ENCODE measurements around the gene CCN6. TPM values are rescaled to one million over a fixed set of nuclear protein-coding genes. Genes with fewer than 3 reads are reported as not detected.

Gene CCN6
- total and polyA plus RNA-seq, 4 experiments from 2014 or later: 0.09 TPM; not detected in 3

DNA sequence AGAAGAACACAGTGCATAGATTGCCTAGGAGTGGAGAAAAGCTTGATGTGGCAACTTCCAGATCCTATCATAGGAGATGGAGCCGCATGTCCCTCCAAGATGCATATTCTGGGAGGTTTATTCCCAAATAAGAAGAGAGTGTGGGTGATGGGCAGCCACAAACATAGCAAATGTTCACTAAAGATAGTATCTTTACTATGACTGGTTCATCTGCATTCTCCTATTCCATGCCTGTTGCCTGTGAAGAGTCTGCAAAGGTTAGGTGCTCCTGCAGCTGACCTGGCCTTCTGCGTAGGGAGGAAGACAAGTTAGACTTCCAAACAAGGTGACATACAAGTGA, 14.5 kb upstream of the CCN6 start:
- Histone ChIP-seq H3K9me3 (ENCODE audit: control insufficient read depth in 1 of 2, low read length in 2 of 2) (no peaks in the 10 kb centered on the region), H3K27me3 (ENCODE audit: insufficient read depth, low read length) (no peaks in the 10 kb centered on the region), H3K36me3 (ENCODE audit: insufficient read depth, low read length) (no peaks in the 10 kb centered on the region), H3K4me3 (ENCODE audit: low read length in 2 of 2) (no peak overlapping the region), H3K27ac (ENCODE audit: low read depth, low read length) (no peak overlapping the region), H3K4me1 (ENCODE audit: insufficient read depth, low read length) (peaks cover 33% of the 10 kb centered on the region)
- ChIA-PET POLR2A (ENCODE audit: partially characterized antibody) (interaction anchor here (1.3 to 2.0 kb wide), 4 partner anchors 12 to 29 kb away, joined by 3 to 10 read pairs (median 6); no protein-coding TSS in a partner anchor), CTCF (ENCODE audit: partially characterized antibody) (interaction anchor here (1.6 to 12.6 kb wide), 4 partner anchors 12 to 330 kb away, joined by 4 to 619 read pairs (median 110); no protein-coding TSS in a partner anchor)
- Mint-ChIP-seq H3K36me3 (peaks cover 0 to 5% of the 10 kb centered on the region in 2 donors), H3K27ac (peak overlapping the region in 1 of 7 donors; percentile 79), H3K4me1 (peaks cover 27 to 52% (median 43%) of the 10 kb centered on the region in 4 donors), H3K9me3 (no peaks in the 10 kb centered on the region), H3K4me3 (no peak overlapping the region), H3K27me3 (no peaks in the 10 kb centered on the region)
- no peak for DNase-seq
- intact Hi-C loops (cut with micrococcal nuclease): no loop called here

DNA sequence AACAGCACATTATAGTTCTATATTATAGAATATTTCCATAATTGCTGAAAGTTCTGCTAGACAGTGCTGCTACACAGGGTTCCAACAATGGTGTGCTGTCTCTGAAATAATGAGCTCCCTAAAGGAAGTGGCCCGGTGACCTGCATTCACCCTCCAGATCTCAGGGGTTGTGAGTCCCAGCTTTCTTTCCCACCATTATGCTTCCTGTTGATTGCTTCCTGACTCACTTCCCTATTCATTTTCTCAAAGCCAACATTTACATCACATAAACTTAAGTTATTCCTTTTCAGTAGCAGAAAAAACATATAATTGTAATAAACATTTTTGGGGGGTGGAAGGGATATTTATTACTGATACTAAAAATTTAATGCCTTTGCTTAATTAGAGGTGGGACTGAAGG, 12.9 kb upstream of the CCN6 start:
- H3K27ac ChIP-seq (ENCODE audit: low read depth, low read length): no peak overlapping the region
- H3K27me3 ChIP-seq (ENCODE audit: insufficient read depth, low read length): no peaks in the 10 kb centered on the region
- CTCF ChIA-PET (ENCODE audit: partially characterized antibody): interaction anchor here (0.7 to 12.6 kb wide), 11 partner anchors 9 to 782 kb away, joined by 3 to 619 read pairs (median 12); a partner anchor contains a TSS
- Mint-ChIP-seq H3K27me3 (no peaks in the 10 kb centered on the region), H3K27ac (peak overlapping the region in 4 of 7 donors; percentile 0 to 68 (median 34)), H3K36me3 (peaks cover 0 to 5% of the 10 kb centered on the region in 2 donors), H3K4me1 (peaks cover 17 to 39% (median 31%) of the 10 kb centered on the region in 4 donors), H3K9me3 (no peaks in the 10 kb centered on the region), H3K4me3 (no peak overlapping the region)
- H3K36me3 ChIP-seq (ENCODE audit: insufficient read depth, low read length): no peaks in the 10 kb centered on the region
- peaks cover 18% of the 10 kb centered on the region for H3K4me1 ChIP-seq (ENCODE audit: insufficient read depth, low read length)
- intact Hi-C loops (cut with micrococcal nuclease): loop anchor here (5.0 kb wide), 1 partner anchor 679 kb away; no protein-coding TSS in a partner anchor
- no peaks in the 10 kb centered on the region for H3K9me3 ChIP-seq (ENCODE audit: control insufficient read depth in 1 of 2, low read length in 2 of 2)
- no peak for DNase-seq
- POLR2A ChIA-PET (ENCODE audit: partially characterized antibody): interaction anchor here (0.8 to 5.3 kb wide), 8 partner anchors 14 to 331 kb away, joined by 3 to 58 read pairs (median 6); no protein-coding TSS in a partner anchor
- H3K4me3 ChIP-seq (ENCODE audit: low read length in 2 of 2): no peak overlapping the region

DNA sequence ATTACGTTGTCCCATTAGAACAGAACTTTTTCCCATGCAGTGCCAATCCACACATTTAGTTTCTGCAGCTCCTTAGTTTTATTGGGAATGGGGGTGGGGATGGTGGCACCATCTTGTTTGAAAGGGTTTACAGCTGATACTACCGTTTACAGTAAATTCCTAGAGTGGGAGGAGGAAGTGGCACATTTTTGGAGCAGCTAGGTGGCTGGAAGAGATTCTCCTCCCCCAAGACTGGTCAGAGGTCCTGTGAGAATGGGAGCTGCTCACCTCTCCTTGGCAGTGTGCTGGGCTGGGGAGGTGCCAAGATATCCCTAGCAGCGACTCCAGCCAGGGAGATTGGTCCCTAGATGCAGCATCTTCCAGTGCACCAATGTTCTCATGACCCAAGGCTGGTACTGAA, 12.4 kb upstream of the CCN6 start:
- Histone ChIP-seq H3K4me1 (ENCODE audit: insufficient read depth, low read length) (peaks cover 13% of the 10 kb centered on the region), H3K27me3 (ENCODE audit: insufficient read depth, low read length) (no peaks in the 10 kb centered on the region), H3K36me3 (ENCODE audit: insufficient read depth, low read length) (no peaks in the 10 kb centered on the region), H3K4me3 (ENCODE audit: low read length in 2 of 2) (no peak overlapping the region), H3K27ac (ENCODE audit: low read depth, low read length) (no peak overlapping the region), H3K9me3 (ENCODE audit: control insufficient read depth in 1 of 2, low read length in 2 of 2) (no peaks in the 10 kb centered on the region)
- peaks cover 14 to 35% (median 26%) of the 10 kb centered on the region in 4 donors for H3K4me1 Mint-ChIP-seq
- ChIA-PET POLR2A (ENCODE audit: partially characterized antibody) (interaction anchor here (0.5 to 5.3 kb wide), 9 partner anchors 14 to 289 kb away, joined by 3 to 58 read pairs (median 7); no protein-coding TSS in a partner anchor), CTCF (ENCODE audit: partially characterized antibody) (interaction anchor here (0.6 to 12.6 kb wide), 17 partner anchors 9 to 782 kb away, joined by 3 to 619 read pairs (median 6); partner anchors contain the start of genes FYN and TRAF3IP2)
- peak overlapping the region; percentile 96 to 100 (median 99) for H3K27ac Mint-ChIP-seq
- no peaks in the 10 kb centered on the region for H3K9me3 Mint-ChIP-seq
- DNase-seq: no peak
- intact Hi-C loops (cut with micrococcal nuclease): loop anchor here (5.0 kb wide), 1 partner anchor 679 kb away; no protein-coding TSS in a partner anchor
- H3K4me3 Mint-ChIP-seq: peak overlapping the region in 1 of 8 donors; percentile 41
- no peaks in the 10 kb centered on the region for H3K27me3 Mint-ChIP-seq
- H3K36me3 Mint-ChIP-seq: peaks cover 0 to 5% of the 10 kb centered on the region in 2 donors

DNA sequence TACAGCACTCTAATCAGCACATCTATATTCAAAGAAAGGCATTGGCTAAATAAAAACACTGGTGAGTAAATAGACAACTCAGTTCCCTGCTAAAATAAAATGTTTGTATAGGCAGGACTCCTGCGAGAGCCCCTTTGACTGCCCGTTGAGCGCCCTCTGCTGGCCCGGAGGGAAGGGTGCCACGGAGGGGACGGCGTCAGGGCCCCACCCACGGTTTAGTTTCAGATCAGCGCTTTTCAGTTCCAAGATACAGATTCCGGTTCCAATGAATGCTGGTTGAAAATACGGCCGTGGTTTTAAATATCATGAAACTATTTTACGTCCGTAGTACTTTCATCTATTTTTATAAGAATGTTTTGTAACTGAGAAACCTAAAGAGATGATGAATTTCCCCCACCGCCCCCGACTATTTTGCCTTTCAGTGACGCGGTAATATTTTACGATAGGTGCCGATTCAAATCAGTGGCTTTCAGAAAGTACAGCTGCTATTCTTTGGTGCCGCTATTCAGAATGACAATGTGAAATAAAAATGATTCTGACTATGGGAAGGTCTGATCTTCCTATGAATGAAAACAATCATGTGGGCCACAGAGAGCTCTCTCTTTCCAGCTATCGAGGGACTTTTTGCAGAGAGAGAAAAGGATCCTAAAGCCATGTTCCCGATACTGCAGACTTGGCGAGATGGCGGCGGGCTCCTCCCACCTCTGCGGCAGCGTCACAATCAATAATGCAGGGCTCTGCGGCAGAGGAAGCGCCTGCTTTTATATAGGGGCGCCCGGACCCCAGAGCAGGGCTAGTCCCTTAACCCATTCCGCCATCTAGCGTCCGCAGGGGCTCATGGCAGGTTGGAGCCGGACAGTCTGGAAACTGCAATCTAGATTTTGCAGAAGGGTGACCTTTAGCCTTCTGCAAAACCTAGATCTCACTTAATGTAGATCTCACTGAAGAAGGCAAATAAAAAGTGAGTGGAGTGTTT, 10.6 kb upstream of the CCN6 start:
- no peaks in the 10 kb centered on the region for H3K9me3 Mint-ChIP-seq
- no peaks in the 10 kb centered on the region for H3K36me3 ChIP-seq (ENCODE audit: insufficient read depth, low read length)
- no peaks in the 10 kb centered on the region for H3K27me3 ChIP-seq (ENCODE audit: insufficient read depth, low read length)
- H3K27ac Mint-ChIP-seq: peak overlapping the region; percentile 96 to 100 (median 99)
- H3K36me3 Mint-ChIP-seq: peaks cover 0 to 5% of the 10 kb centered on the region in 2 donors
- H3K27me3 Mint-ChIP-seq: no peaks in the 10 kb centered on the region
- H3K4me3 ChIP-seq (ENCODE audit: low read length in 2 of 2): peak overlapping the region; percentile 96 to 99
- H3K27ac ChIP-seq (ENCODE audit: low read depth, low read length): peak overlapping the region; percentile 96
- H3K4me3 Mint-ChIP-seq: peak overlapping the region; percentile 90 to 99 (median 96)
- peak; percentile 88 to 95 (median 89) for DNase-seq
- peaks cover 9% of the 10 kb centered on the region for H3K4me1 ChIP-seq (ENCODE audit: insufficient read depth, low read length)
- H3K9me3 ChIP-seq (ENCODE audit: control insufficient read depth in 1 of 2, low read length in 2 of 2): no peaks in the 10 kb centered on the region
- ChIA-PET POLR2A (ENCODE audit: partially characterized antibody) (interaction anchor here (0.6 to 5.3 kb wide), 17 partner anchors 10 to 784 kb away, joined by 3 to 58 read pairs (median 4); partner anchors contain the start of genes FAM229B, FYN and TUBE1), CTCF (ENCODE audit: partially characterized antibody) (interaction anchor here (0.6 to 12.6 kb wide), 67 partner anchors 8 to 1370 kb away, joined by 3 to 619 read pairs (median 4); partner anchors contain the start of genes CCN6, FAM229B, TRAF3IP2 and TUBE1)
- H3K4me1 Mint-ChIP-seq: peaks cover 12 to 35% (median 20%) of the 10 kb centered on the region in 4 donors
- intact Hi-C loops (cut with micrococcal nuclease): loop anchor here (1.0 to 5.0 kb wide), 13 partner anchors 15 to 1032 kb away; partner anchors contain the start of genes FYN and TRAF3IP2

DNA sequence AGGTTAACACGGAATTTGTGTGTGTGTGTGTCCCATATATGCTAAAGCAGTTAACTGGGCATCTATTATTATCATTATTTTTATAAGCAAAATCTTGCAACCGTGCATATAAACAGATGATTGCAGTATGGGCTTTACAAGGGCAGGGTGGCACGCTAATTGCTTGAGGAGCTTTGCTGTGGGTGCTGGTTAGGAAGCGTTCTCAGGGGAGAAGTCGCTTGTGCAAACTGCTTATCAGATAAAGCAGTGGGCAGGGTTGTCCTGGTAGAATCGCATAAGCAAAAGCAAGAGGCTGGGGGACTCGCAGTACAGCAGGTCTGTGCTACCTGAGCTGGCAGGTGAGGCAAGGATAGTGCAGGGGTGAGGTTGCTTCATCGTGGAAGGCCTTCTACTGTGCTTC, 9.7 kb upstream of the CCN6 start:
- H3K36me3 ChIP-seq (ENCODE audit: insufficient read depth, low read length): no peaks in the 10 kb centered on the region
- no peaks in the 10 kb centered on the region for H3K27me3 Mint-ChIP-seq
- DNase-seq: no peak
- H3K4me3 ChIP-seq (ENCODE audit: low read length in 2 of 2): no peak overlapping the region
- intact Hi-C loops (cut with micrococcal nuclease): loop anchor here (5.0 kb wide), 1 partner anchor 682 kb away; no protein-coding TSS in a partner anchor
- H3K9me3 ChIP-seq (ENCODE audit: control insufficient read depth in 1 of 2, low read length in 2 of 2): no peaks in the 10 kb centered on the region
- ChIA-PET CTCF (ENCODE audit: partially characterized antibody) (interaction anchor here (0.7 to 12.6 kb wide), 16 partner anchors 9 to 831 kb away, joined by 3 to 619 read pairs (median 4); a partner anchor contains a TSS), POLR2A (ENCODE audit: partially characterized antibody) (interaction anchor here (1.2 to 5.3 kb wide), 6 partner anchors 17 to 785 kb away, joined by 3 to 58 read pairs (median 24); a partner anchor contains a TSS)
- peaks cover 12 to 35% (median 19%) of the 10 kb centered on the region in 4 donors for H3K4me1 Mint-ChIP-seq
- H3K4me3 Mint-ChIP-seq: peak overlapping the region in 4 of 8 donors; percentile 1 to 99 (median 52)
- H3K9me3 Mint-ChIP-seq: no peaks in the 10 kb centered on the region
- peak overlapping the region; percentile 96 to 100 (median 99) for H3K27ac Mint-ChIP-seq
- H3K27me3 ChIP-seq (ENCODE audit: insufficient read depth, low read length): no peaks in the 10 kb centered on the region
- peaks cover 9% of the 10 kb centered on the region for H3K4me1 ChIP-seq (ENCODE audit: insufficient read depth, low read length)
- no peak overlapping the region for H3K27ac ChIP-seq (ENCODE audit: low read depth, low read length)
- peaks cover 0 to 5% of the 10 kb centered on the region in 2 donors for H3K36me3 Mint-ChIP-seq

DNA sequence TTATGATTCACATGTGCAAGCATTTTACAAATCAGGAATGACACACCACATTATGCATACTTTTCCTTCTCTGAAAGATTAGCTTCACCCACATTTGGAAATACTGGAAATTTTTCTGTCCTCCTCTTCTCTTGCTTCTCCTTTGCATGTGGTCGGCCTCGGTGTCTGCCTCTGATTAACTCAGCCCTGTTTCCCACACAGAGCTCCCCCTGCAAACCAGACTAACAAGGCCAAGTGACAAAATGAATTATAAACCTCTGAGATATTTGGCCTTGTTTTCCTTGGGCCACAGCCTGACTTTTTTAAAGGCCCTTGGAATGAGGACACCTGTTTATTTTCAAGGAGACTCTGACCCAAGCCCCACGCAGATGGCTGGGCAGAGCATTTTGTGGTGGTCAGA, 9.0 kb upstream of the CCN6 start:
- peaks cover 0 to 5% of the 10 kb centered on the region in 2 donors for H3K36me3 Mint-ChIP-seq
- Histone ChIP-seq H3K4me3 (ENCODE audit: low read length in 2 of 2) (no peak overlapping the region), H3K4me1 (ENCODE audit: insufficient read depth, low read length) (peaks cover 9% of the 10 kb centered on the region), H3K9me3 (ENCODE audit: control insufficient read depth in 1 of 2, low read length in 2 of 2) (no peaks in the 10 kb centered on the region), H3K27ac (ENCODE audit: low read depth, low read length) (no peak overlapping the region), H3K27me3 (ENCODE audit: insufficient read depth, low read length) (no peaks in the 10 kb centered on the region), H3K36me3 (ENCODE audit: insufficient read depth, low read length) (no peaks in the 10 kb centered on the region)
- DNase-seq: no peak
- ChIA-PET CTCF (ENCODE audit: partially characterized antibody) (interaction anchor here (0.7 to 12.6 kb wide), 14 partner anchors 9 to 832 kb away, joined by 3 to 619 read pairs (median 3); a partner anchor contains a TSS), POLR2A (ENCODE audit: partially characterized antibody) (interaction anchor here (1.0 to 5.3 kb wide), 5 partner anchors 18 to 786 kb away, joined by 3 to 58 read pairs (median 24); a partner anchor contains a TSS)
- H3K27ac Mint-ChIP-seq: peak overlapping the region in 5 of 7 donors; percentile 45 to 99 (median 96)
- H3K27me3 Mint-ChIP-seq: no peaks in the 10 kb centered on the region
- H3K9me3 Mint-ChIP-seq: no peaks in the 10 kb centered on the region
- peaks cover 10 to 30% (median 18%) of the 10 kb centered on the region in 4 donors for H3K4me1 Mint-ChIP-seq
- H3K4me3 Mint-ChIP-seq: peak overlapping the region in 2 of 8 donors; percentile 1 to 2
- intact Hi-C loops (cut with micrococcal nuclease): loop anchor here (5.0 kb wide), 1 partner anchor 683 kb away; no protein-coding TSS in a partner anchor

All from CD4-positive, alpha-beta memory T cell (primary cell).